Chondrocyte (in vitro differentiated cells): ENCODE data around the gene CTPS1. TPM values are rescaled to one million over a fixed set of nuclear protein-coding genes. Genes with fewer than 3 reads are reported as not detected.

Source experiments
- DNase-seq: peaks from one replicate; pipeline ENCODE4 v3.0.0; 2021; ENCODE audit warnings: mixed read lengths, low spot score
- H3K27ac Mint-ChIP-seq: one replicate; pipeline ENCODE4 v1.8.0; 2021; ENCODE audit warnings: mild to moderate bottlenecking, moderate library complexity, mixed read lengths; ENCODE audit not compliant: unreplicated experiment
- H3K27me3 Mint-ChIP-seq: 2 replicates; pipeline ENCODE4 v1.8.0; 2021; ENCODE audit warnings: low read depth, mixed read lengths
- H3K36me3 Mint-ChIP-seq: 2 replicates; pipeline ENCODE4 v1.8.0; 2021; ENCODE audit warnings: low read depth, mixed read lengths
- H3K4me1 Mint-ChIP-seq: 2 replicates; pipeline ENCODE4 v1.8.0; 2021; ENCODE audit warnings: low read depth, mild to moderate bottlenecking, mixed read lengths
- H3K4me3 Mint-ChIP-seq: one replicate; pipeline ENCODE4 v1.8.0; 2021; ENCODE audit warnings: mild to moderate bottlenecking, moderate library complexity, mixed read lengths; ENCODE audit not compliant: unreplicated experiment
- H3K9me3 Mint-ChIP-seq: 2 replicates; pipeline ENCODE4 v1.8.0; 2021; ENCODE audit warnings: low read depth, mixed read lengths
- CTCF ChIP-seq: fragments of 200-600 bp; sonication (generic); IDR thresholded peaks from 2 replicates; pipeline ENCODE4 v1.5.0; 2021; ENCODE audit warnings: antibody characterized with exemption, mild to moderate bottlenecking, moderate library complexity
- total RNA-seq: library from RNA; stranded (reverse); gene quantifications from 3 replicates; pipeline ENCODE4 v1.2.1, GENCODE V29; 2021

The CTPS1 gene
- total RNA-seq, 1 donor from 2014 or later, result 84.5 TPM

DNA sequence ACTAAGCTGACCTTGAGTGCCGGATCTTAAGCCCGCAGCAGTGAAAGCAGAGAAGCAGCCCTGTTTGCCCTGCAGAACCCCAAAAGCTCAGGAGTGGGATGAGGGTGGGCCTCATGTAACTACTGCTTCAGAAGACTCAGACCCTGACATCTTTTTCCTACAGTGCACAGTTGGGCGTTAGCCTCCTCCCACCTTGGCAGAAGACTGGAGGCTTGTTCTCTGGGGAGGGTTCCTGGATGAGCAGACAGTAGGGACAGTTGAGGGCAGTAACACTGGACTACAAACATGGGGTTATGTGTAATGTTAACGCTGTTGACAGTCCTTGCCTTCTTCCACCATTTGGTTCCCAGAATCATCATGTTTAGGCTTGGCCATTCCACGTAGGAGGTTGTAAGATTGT, 9.6 kb downstream of the CTPS1 start:
- no peak for TF ChIP-seq CTCF
- H3K36me3 Mint-ChIP-seq, result peaks cover 70% of the 10 kb centered on the region
- no peak overlapping the region for H3K27ac Mint-ChIP-seq
- no peaks in the 10 kb centered on the region for H3K27me3 Mint-ChIP-seq
- no peak for DNase-seq
- H3K9me3 Mint-ChIP-seq, result no peaks in the 10 kb centered on the region
- no peak overlapping the region for H3K4me3 Mint-ChIP-seq
- peaks cover 22% of the 10 kb centered on the region for H3K4me1 Mint-ChIP-seq

- Mint-ChIP-seq H3K27ac (no peak overlapping the region), H3K27me3 (no peaks in the 10 kb centered on the region), H3K9me3 (no peaks in the 10 kb centered on the region), H3K36me3 (peaks cover 56% of the 10 kb centered on the region), H3K4me1 (peaks cover 5% of the 10 kb centered on the region), H3K4me3 (no peak overlapping the region)
- TF ChIP-seq CTCF, result no peak
- no peak for DNase-seq
Measured at GRCh38 chr1:40997096-40997495, 17.6 kb downstream of the CTPS1 start.

DNA sequence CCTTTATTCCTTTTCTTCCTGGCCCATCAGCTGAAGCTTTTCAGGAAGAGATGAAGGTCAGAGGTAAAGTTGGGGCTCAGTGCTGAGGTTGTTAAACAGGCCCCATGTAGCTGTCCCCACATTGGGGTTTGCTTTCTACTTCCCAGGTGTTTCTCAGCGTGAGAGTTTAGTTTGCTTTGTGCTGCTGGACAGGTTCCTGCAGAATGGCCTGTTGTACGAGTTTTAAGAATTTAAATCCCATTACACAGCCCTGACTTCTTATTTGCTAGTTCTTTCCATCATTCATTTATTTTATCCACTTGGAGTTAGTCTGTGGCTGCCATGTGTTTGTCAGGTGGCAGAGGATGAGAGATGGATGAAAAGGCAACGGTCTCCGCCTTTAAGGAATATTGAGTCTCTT, 19.2 kb downstream of the CTPS1 start:
- Mint-ChIP-seq H3K27me3 (no peaks in the 10 kb centered on the region), H3K4me3 (no peak overlapping the region), H3K4me1 (peaks cover 19% of the 10 kb centered on the region), H3K9me3 (no peaks in the 10 kb centered on the region), H3K27ac (no peak overlapping the region), H3K36me3 (peaks cover 59% of the 10 kb centered on the region)
- no peak for TF ChIP-seq CTCF
- DNase-seq, result no peak

- H3K4me3 Mint-ChIP-seq, result no peak overlapping the region
- peaks cover 22% of the 10 kb centered on the region for H3K4me1 Mint-ChIP-seq
- no peak for TF ChIP-seq CTCF
- DNase-seq, result no peak
- no peaks in the 10 kb centered on the region for H3K27me3 Mint-ChIP-seq
- peak overlapping the region; percentile 77 for H3K27ac Mint-ChIP-seq
- H3K36me3 Mint-ChIP-seq, result peaks cover 63% of the 10 kb centered on the region
- H3K9me3 Mint-ChIP-seq, result no peaks in the 10 kb centered on the region
Measured at GRCh38 chr1:41003127-41003639, 23.7 kb downstream of the CTPS1 start.

GRCh38 chr1:41003640-41004220, 24.2 kb downstream of the CTPS1 start:
- DNase-seq, result no peak
- no peaks in the 10 kb centered on the region for H3K27me3 Mint-ChIP-seq
- peaks cover 22% of the 10 kb centered on the region for H3K4me1 Mint-ChIP-seq
- H3K36me3 Mint-ChIP-seq, result peaks cover 64% of the 10 kb centered on the region
- H3K9me3 Mint-ChIP-seq, result no peaks in the 10 kb centered on the region
- no peak overlapping the region for H3K4me3 Mint-ChIP-seq
- TF ChIP-seq CTCF, result peak; percentile 84
- H3K27ac Mint-ChIP-seq, result peak overlapping the region; percentile 77
